Nephron progenitor cell (in vitro differentiated cells): Measurements from ENCODE around the gene DNMT1.
"Not testable (repeated sequence)": the region's sequence is repeated elsewhere in the genome, so short reads cannot be mapped to it uniquely, and the experiment has no call there.

Experiments
- DNase-seq: peaks from one replicate; pipeline ENCODE4 v3.0.0; 2021
- H3K27ac Mint-ChIP-seq: 2 replicates; pipeline ENCODE4 v1.8.0; 2021; ENCODE audit warnings: mild to moderate bottlenecking, moderate library complexity, mixed read lengths
- H3K27me3 Mint-ChIP-seq: 2 replicates; pipeline ENCODE4 v1.8.0; 2021; ENCODE audit warnings: mild to moderate bottlenecking, low read depth, mixed read lengths; ENCODE audit not compliant: poor library complexity
- H3K36me3 Mint-ChIP-seq: 2 replicates; pipeline ENCODE4 v1.8.0; 2021; ENCODE audit warnings: low read depth, mixed read lengths
- H3K4me1 Mint-ChIP-seq: 2 replicates; pipeline ENCODE4 v1.8.0; 2021; ENCODE audit warnings: mixed read lengths
- H3K4me3 Mint-ChIP-seq: 2 replicates; pipeline ENCODE4 v1.8.0; 2021; ENCODE audit warnings: mild to moderate bottlenecking, moderate library complexity, mixed read lengths
- H3K9me3 Mint-ChIP-seq: 2 replicates; pipeline ENCODE4 v1.8.0; 2021; ENCODE audit warnings: mild to moderate bottlenecking, moderate library complexity, mixed read lengths
- CTCF ChIP-seq: fragments of 200-600 bp; sonication (generic); IDR thresholded peaks from 2 replicates; pipeline ENCODE4 v1.5.0; 2021; ENCODE audit warnings: antibody characterized with exemption

DNMT1 gene

GRCh38 chr19:10194500-10195198, at the start of gene DNMT1:
TSS of gene DNMT1 (minus strand) at chr19:10194953. CDS start at chr19:10194899, 54 bp downstream.
- Mint-ChIP-seq H3K27me3 (peaks cover 17% of the 10 kb centered on the region), H3K36me3 (peaks cover 6% of the 10 kb centered on the region), H3K4me1 (peaks cover 16% of the 10 kb centered on the region), H3K27ac (peak within 1 kb of the TSS; percentile 74), H3K9me3 (no peaks in the 10 kb centered on the region), H3K4me3 (peak within 1 kb of the TSS; percentile 96)
- DNase-seq: peak; percentile 98
- no peak for TF ChIP-seq CTCF

GRCh38 chr19:10243606-10244005, 48.9 kb upstream of the DNMT1 start:
- no peaks in the 10 kb centered on the region for H3K9me3 Mint-ChIP-seq
- H3K27me3 Mint-ChIP-seq: peaks cover 8% of the 10 kb centered on the region
- DNase-seq: no peak
- no peak overlapping the region for H3K27ac Mint-ChIP-seq
- TF ChIP-seq CTCF: no peak
- H3K4me3 Mint-ChIP-seq: no peak overlapping the region
- H3K36me3 Mint-ChIP-seq: no peaks in the 10 kb centered on the region
- H3K4me1 Mint-ChIP-seq: no peaks in the 10 kb centered on the region

- DNase-seq: not testable (repeated sequence)
- peaks cover 13% of the 10 kb centered on the region for H3K27me3 Mint-ChIP-seq
Observed at GRCh38 chr19:10241826-10242449, 47.2 kb upstream of the DNMT1 start.

GRCh38 chr19:10238172-10238783, 43.5 kb upstream of the DNMT1 start:
- H3K9me3 Mint-ChIP-seq: no peaks in the 10 kb centered on the region
- no peaks in the 10 kb centered on the region for H3K36me3 Mint-ChIP-seq
- peaks cover 16% of the 10 kb centered on the region for H3K4me1 Mint-ChIP-seq
- TF ChIP-seq CTCF: no peak
- no peak overlapping the region for H3K27ac Mint-ChIP-seq
- peaks cover 16% of the 10 kb centered on the region for H3K27me3 Mint-ChIP-seq
- H3K4me3 Mint-ChIP-seq: no peak overlapping the region
- DNase-seq: no peak

More at GRCh38 chr19:10241826-10242449, 47.2 kb upstream of the DNMT1 start:
- H3K4me1 Mint-ChIP-seq, H3K9me3 Mint-ChIP-seq, H3K36me3 Mint-ChIP-seq, H3K4me3 Mint-ChIP-seq, H3K27ac Mint-ChIP-seq: not testable (repeated sequence)

GRCh38 chr19:10237702-10238101, 42.9 kb upstream of the DNMT1 start:
- DNase-seq: no peak
- Mint-ChIP-seq H3K4me1 (peaks cover 16% of the 10 kb centered on the region), H3K9me3 (no peaks in the 10 kb centered on the region), H3K27ac (no peak overlapping the region), H3K36me3 (no peaks in the 10 kb centered on the region), H3K27me3 (peaks cover 13% of the 10 kb centered on the region), H3K4me3 (no peak overlapping the region)
- TF ChIP-seq CTCF: no peak

GRCh38 chr19:10235409-10235808, 40.7 kb upstream of the DNMT1 start:
- not testable (repeated sequence) for H3K27me3 Mint-ChIP-seq, DNase-seq, H3K9me3 Mint-ChIP-seq, H3K27ac Mint-ChIP-seq, H3K36me3 Mint-ChIP-seq, H3K4me3 Mint-ChIP-seq
- peaks cover 22% of the 10 kb centered on the region for H3K4me1 Mint-ChIP-seq
